Epithelial cell of esophagus (primary cell): ENCODE data around the gene TMEM178B.

ENCODE experiments used
- DNase-seq: peaks from one replicate; pipeline ENCODE4 v3.0.0; 2010; ENCODE audit warnings: low read depth
- H3K4me3 ChIP-seq: 2 replicates; pipeline ENCODE4 v1.5.1; 2011; ENCODE audit warnings: mild to moderate bottlenecking, low read length, control low read depth
- CTCF ChIP-seq: IDR thresholded peaks from 2 replicates; pipeline ENCODE4 v1.5.1; 2011; ENCODE audit warnings: low read depth, mild to moderate bottlenecking, low read length, control low read depth, inconsistent platforms; ENCODE audit not compliant: insufficient read depth; ENCODE audit errors: missing control alignments

The TMEM178B gene

GRCh38 chr7:141528399-141528798 lies 454.5 kb downstream of the TMEM178B start:
- DNase-seq, result no peak
- no peak for TF ChIP-seq CTCF
- H3K4me3 ChIP-seq, result no peak overlapping the region
